Stimulated activated CD8-positive, alpha-beta memory T cell treated with anti-CD3 and anti-CD28 coated beads, Interleukin-4, amount 100 ng/mL, for 48 hours (primary cell): ENCODE measurements around the gene KCNIP3.
"Not testable (repeated sequence)": the region's sequence is repeated elsewhere in the genome, so short reads cannot be mapped to it uniquely, and the experiment has no call there.

Experiments used
- DNase-seq: peaks from one replicate; pipeline ENCODE4 v3.0.0-alpha.2; 2020

KCNIP3 gene

GRCh38 chr2:95388856-95389244 lies 91.7 kb downstream of the KCNIP3 start:
- no peak for DNase-seq

GRCh38 chr2:95389245-95390119 lies 92.3 kb downstream of the KCNIP3 start:
- DNase-seq = peak; percentile 76

DNA sequence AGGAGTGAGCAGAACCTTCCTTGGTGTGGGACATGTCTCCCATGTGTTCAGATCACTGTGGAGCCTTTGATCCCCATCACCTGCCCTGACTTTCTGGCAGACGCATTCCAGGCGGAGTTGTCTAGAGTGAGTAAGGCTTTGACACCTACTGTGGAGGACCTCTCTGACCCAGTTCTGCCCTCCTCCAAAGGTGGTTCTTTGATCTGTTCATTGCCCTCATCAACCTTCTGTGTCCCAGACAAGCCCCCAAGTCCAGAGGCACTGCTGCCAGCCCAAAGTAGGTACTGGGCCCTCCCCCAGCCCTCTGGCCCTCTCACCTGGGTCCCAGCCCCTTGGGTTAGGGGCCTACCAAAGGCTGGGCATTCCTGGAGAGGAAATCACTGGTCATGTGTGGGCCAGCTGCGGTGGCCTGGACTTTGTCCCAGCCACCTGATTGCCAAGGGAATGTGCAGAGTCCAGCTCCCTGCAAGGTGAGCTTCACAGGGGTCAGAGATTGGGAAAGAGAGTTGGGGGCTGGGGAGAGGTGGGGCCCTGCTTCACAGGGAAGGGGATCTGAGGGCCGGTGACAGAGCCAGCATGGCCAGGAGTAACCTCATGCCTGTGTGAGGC lies 93.2 kb downstream of the KCNIP3 start:
- DNase-seq = no peak

- DNase-seq = no peak
These were observed 93.8 kb downstream of the KCNIP3 start for GRCh38 chr2:95390881-95391321.

DNA sequence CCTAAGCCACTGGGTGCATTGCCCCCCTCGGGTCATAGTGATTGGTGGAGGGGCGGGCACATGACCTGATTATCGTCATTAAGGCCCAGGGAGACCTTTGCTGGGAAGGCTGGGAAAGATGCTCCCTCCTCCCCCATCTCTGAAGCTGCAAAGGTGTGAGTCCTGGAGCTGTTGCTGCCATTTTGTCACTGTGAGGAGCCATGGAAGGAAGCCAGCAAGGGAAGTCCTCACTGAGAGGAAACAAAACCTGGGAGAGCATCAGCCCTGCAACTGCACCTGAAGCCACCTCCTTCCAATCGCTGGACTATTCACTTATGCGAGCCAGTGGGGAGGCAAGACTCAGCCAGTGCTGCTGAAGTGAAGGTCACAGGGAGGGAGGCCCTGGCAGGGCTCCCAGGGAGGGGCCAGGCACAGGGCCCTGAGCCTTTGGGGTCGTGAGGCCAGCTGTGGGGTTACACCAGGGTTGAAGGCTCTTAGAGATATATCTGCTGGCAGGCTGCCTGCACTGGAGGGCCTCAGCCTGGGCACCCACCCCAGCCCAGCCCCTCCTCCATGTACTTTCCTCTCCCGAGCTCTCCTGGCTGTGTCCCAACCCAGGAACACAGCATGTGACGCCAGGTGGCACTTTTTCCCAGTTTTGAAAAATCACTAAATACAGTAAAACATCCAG lies 94.6 kb downstream of the KCNIP3 start:
- DNase-seq = no peak

DNA sequence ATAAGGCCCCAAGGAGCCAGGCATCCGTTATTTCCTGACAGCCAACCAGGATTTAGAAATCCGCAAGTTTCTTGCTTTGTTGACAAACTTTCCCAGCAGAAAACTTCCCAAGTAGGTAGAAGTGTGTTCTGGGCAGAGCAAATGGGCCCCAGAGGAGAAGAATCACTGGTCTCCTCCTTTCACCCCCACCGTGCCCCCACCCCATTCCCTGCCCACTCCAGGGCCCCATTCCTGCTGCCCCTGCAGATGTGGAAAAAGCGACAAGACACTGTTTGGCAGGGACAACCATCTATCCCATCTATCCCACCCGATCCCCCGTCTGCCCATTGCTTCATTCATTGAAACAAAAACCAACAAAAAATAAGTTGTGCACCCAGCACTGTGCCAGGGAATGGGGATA lies 95.2 kb downstream of the KCNIP3 start:
- DNase-seq = no peak

GRCh38 chr2:95392730-95393455 lies 95.7 kb downstream of the KCNIP3 start:
- DNase-seq = no peak

- DNase-seq = no peak
These were observed 96.8 kb downstream of the KCNIP3 start for GRCh38 chr2:95393901-95394300.

GRCh38 chr2:95399061-95399460 lies 101.9 kb downstream of the KCNIP3 start:
- DNase-seq = no peak

GRCh38 chr2:95401480-95401879 lies 104.3 kb downstream of the KCNIP3 start:
- no peak for DNase-seq

DNA sequence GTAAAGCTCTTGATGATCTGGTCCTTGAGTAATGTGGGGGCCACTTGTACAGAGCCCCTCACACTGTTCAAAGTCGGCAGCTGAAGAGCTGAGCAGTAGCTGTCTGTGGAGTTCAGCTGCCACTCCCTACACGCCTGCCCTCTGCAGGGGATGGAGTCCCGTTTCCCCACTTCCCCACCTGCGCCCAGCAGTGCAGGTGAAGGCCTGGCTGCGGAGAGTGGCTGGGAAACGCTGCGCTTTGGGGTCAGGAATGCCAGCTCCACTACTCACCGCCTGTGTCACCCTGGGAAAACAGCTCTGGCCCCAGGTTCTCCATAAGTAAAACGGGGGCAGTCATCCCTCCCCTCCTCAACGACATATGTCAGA lies 104.8 kb downstream of the KCNIP3 start:
- peak; percentile 32 for DNase-seq

DNA sequence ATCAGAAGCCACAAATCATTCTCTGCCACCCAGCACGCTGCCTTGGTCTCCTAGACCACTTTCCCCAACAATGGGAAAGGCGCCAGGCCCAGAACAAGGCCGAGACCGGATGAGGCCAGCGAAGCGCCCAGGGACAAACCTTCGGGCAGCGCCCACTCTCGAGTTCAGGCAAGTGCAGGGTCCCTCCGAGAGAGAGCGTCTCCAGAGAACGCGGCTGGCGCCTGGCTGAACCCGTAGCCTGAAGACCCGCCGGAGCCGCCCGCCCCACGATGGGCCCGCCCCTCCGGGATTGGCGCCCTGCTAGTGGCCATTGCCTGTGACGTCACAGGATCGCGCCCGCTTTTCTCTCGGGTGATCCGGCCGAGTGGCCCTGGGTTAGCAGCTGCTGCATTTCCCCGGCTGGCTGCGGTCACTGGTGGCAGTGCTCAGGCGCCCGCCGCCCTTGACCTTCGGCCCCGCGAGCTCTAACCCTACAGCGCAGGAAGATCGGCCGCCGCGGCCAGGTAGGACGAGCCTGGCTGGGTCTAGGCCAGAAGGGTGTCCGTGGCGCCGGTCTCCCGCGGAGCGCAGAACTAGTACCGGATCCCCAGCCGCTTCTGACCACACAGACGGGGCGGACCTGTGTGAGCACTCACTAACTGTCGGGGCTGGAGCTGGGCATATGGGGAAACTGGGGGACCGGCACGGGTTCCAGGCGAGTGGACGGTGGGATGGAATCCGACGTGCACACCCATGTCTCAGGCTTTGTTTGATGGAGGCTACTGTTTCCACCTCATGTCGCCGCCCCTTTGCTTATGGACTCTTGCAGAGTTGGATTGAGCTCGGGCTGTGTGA lies 105.4 kb downstream of the KCNIP3 start, which contains the start of gene FAHD2A:
TSS of gene FAHD2A (plus strand) at position 339 of the 834 bp plus-strand sequence. CDS start 2,851 bp downstream, outside the sequence.
- DNase-seq = peak; percentile 98

- DNase-seq = peak; percentile 52
These were observed 106.1 kb downstream of the KCNIP3 start for GRCh38 chr2:95403204-95403721.

DNA sequence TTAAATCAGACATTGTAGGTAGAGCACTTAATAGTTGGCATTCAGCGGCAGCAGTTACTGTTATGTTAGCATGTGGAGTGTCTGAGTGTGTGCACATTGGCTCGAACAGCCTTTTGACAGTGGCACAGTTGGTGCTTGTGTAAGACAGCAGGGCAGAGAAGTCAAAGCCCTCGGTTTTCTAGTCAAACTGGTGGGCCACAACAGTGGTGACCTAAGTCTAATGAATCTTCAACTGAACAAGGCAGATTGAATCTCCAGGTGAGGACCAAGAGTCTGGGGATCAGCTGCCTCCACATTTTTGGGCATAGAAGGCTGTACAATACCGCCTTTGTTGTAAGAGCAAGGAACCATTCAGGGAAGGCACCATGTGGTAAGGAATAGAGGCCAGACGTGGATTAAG lies 106.7 kb downstream of the KCNIP3 start:
- not testable (repeated sequence) for DNase-seq

- DNase-seq = not testable (repeated sequence)
These were observed 107.5 kb downstream of the KCNIP3 start for GRCh38 chr2:95404676-95405075.

GRCh38 chr2:95411239-95411638 lies 114.1 kb downstream of the KCNIP3 start:
- not testable (repeated sequence) for DNase-seq

- peak; percentile 79 for DNase-seq
These were observed 117.0 kb downstream of the KCNIP3 start for GRCh38 chr2:95414015-95414594.

DNA sequence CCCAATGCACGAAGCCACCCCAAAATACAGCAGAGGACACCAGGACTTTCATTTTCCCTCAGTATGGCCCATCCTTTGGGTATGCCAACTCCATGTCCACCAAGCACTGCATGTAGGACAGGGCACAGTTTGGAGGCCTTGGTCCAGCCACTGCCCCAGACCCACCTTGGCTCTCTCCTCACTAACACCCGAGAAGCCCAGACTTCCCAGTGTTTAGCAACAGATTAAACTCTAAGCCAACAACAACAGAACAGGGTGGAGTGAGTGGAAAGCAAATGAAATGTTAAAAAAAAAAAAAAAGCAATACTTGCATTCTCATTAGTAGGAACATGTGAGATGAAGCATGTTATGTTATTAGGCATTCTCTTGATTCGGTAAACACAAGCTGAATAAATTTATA lies 118.0 kb downstream of the KCNIP3 start:
- not testable (repeated sequence) for DNase-seq

DNA sequence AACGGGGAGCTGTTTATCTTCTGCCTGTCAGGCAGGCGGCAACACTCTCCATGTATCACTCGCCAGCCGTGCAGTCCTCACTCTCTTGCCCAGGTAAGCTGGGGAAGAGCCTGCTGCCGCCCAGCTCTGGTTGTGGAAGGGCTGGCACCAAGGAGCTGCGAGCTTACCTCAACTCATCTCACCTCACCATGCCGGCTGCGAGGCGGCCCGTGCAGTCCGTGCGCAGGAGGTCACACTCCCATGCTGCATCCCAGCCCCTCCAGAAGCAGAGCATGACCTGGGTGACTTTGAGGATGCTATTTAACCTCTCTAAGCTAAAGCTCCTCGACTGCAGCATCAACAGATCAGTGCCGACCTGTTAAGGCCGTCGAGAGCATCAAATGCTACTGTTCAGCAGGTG lies 118.4 kb downstream of the KCNIP3 start:
- not testable (repeated sequence) for DNase-seq

DNA sequence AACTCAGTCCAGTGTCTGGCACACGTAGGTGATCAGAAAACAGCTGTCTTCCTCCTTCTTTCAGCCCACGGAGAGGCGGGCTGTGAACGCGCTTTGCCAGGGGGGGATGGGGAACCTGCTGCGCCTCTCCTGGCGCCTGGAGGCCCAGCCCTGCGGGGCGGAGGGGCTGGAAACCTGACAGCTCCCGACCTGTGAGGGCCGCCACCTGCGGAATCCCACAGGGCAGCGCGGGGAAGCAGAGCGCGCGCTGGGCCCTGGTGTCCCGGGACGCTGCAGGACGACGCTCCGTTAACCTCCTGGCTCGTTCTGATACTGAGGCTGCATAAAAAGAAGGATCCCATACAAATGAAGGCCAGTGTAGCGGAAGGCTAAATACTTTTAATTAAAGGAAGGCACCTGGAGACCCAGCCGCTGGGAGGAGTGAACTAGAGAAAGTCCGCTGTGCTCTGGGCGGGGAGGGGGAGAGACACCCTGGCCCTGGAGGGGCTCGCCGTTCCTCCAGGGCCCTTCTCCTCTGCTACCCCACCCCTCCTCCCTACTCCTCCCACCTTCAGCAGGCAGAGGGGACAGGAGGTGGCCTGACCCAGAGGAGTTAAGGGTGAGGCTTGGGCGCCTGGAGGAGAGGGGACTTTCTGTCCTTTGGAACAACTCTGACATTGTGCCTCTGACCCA lies 130.2 kb downstream of the KCNIP3 start:
- DNase-seq = not testable (repeated sequence)
